ENCODE measurements around the gene TRNP1.

TRNP1 gene

DNA sequence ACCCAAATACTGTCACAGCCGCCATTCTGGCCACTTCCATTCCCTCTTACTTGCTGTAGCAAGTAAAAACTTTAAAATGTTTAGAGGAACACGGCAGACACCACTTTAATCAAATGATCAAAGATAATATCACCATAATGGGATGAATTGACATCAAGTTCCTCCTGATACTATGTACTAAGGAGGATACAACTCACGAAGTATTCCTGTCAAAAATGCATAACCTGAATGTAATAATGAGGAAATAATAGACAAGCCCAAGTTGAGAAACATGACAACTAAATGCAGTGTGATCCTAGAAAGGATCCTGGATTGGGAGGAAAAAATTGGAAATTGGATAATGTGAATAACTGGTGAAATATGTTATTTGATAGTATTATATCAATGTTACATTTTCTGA is 37.2 kb upstream of the TRNP1 start:
- Histone ChIP-seq H3K27ac (no peak overlapping the region), H3K36me3 (replicated peaks) (no peaks in the 10 kb centered on the region), H3K4me3 (ENCODE audit: low read depth, low read length) (no peak overlapping the region), H3K27me3 (replicated peaks) (peaks cover 10% of the 10 kb centered on the region)
- in situ Hi-C loops (cut with HindIII; ENCODE audit: low pct_ligation_motif_present, low sequenced_read_pairs): loop anchor here (25.0 kb wide), 1 partner anchor 106 kb away; no protein-coding TSS in a partner anchor
- no peak for DNase-seq
- TF ChIP-seq, protein P1, sequence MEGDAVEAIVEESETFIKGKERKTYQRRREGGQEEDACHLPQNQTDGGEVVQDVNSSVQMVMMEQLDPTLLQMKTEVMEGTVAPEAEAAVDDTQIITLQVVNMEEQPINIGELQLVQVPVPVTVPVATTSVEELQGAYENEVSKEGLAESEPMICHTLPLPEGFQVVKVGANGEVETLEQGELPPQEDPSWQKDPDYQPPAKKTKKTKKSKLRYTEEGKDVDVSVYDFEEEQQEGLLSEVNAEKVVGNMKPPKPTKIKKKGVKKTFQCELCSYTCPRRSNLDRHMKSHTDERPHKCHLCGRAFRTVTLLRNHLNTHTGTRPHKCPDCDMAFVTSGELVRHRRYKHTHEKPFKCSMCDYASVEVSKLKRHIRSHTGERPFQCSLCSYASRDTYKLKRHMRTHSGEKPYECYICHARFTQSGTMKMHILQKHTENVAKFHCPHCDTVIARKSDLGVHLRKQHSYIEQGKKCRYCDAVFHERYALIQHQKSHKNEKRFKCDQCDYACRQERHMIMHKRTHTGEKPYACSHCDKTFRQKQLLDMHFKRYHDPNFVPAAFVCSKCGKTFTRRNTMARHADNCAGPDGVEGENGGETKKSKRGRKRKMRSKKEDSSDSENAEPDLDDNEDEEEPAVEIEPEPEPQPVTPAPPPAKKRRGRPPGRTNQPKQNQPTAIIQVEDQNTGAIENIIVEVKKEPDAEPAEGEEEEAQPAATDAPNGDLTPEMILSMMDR (IDR thresholded peaks at IDR 0.05; ENCODE audit: low read depth, low read length, missing control alignments): no peak

DNA sequence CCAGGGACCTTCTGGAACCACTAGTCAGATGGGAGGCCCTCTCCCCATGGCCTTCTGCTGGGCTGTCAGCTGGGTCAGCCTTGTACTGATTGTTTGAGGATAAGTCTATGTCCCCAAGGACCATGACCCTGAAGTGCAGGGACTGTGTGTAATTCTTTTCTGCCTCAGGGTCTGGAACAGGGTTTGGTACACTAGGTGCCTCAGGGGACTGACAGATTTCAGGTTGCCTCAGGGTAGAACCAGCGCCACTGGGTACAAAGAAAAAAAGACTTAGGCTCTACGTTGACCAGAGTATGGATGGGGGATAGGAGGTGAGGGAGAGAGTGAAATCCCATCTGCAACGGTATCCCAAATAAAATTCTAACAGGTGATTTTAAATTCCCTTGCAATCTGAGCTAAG is 36.2 kb upstream of the TRNP1 start:
- Histone ChIP-seq H3K27ac (no peak overlapping the region), H3K4me3 (ENCODE audit: low read depth, low read length) (no peak overlapping the region), H3K36me3 (replicated peaks) (no peaks in the 10 kb centered on the region), H3K27me3 (replicated peaks) (peaks cover 10% of the 10 kb centered on the region)
- TF ChIP-seq, protein P1 (IDR thresholded peaks at IDR 0.05; ENCODE audit: low read depth, low read length, missing control alignments): no peak
- no peak for DNase-seq
- in situ Hi-C loops (cut with HindIII; ENCODE audit: low pct_ligation_motif_present, low sequenced_read_pairs): loop anchor here (25.0 kb wide), 1 partner anchor 105 kb away; no protein-coding TSS in a partner anchor

DNA sequence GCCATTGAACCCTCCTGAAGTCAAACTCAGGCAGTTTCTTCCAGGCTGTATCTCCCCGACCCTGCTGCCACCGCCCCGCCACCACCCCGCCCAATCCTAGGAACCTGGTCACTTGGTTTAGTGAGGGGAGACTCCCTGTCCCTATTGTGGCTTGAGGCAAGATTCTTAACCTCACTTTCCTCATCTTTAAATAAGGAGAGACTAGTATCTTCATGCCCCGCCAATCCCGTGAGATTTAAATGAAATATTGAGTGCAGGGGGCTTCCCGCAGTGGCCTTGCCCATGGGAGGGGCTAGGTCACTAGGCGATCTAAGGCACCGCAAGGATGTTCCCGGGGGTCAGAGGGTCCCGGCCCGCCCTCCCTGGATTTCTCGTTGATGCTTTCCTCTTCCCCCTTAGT is 34.2 kb upstream of the TRNP1 start:
- DNase-seq: no peak
- TF ChIP-seq, protein P1 (IDR thresholded peaks at IDR 0.05; ENCODE audit: low read depth, low read length, missing control alignments): no peak
- no peaks in the 10 kb centered on the region for H3K36me3 ChIP-seq (replicated peaks)
- no peak overlapping the region for H3K27ac ChIP-seq
- H3K27me3 ChIP-seq (replicated peaks): peaks cover 10% of the 10 kb centered on the region
- in situ Hi-C loops (cut with HindIII; ENCODE audit: low pct_ligation_motif_present, low sequenced_read_pairs): loop anchor here (25.0 kb wide), 1 partner anchor 103 kb away; no protein-coding TSS in a partner anchor
- H3K4me3 ChIP-seq (ENCODE audit: low read depth, low read length): no peak overlapping the region

DNA sequence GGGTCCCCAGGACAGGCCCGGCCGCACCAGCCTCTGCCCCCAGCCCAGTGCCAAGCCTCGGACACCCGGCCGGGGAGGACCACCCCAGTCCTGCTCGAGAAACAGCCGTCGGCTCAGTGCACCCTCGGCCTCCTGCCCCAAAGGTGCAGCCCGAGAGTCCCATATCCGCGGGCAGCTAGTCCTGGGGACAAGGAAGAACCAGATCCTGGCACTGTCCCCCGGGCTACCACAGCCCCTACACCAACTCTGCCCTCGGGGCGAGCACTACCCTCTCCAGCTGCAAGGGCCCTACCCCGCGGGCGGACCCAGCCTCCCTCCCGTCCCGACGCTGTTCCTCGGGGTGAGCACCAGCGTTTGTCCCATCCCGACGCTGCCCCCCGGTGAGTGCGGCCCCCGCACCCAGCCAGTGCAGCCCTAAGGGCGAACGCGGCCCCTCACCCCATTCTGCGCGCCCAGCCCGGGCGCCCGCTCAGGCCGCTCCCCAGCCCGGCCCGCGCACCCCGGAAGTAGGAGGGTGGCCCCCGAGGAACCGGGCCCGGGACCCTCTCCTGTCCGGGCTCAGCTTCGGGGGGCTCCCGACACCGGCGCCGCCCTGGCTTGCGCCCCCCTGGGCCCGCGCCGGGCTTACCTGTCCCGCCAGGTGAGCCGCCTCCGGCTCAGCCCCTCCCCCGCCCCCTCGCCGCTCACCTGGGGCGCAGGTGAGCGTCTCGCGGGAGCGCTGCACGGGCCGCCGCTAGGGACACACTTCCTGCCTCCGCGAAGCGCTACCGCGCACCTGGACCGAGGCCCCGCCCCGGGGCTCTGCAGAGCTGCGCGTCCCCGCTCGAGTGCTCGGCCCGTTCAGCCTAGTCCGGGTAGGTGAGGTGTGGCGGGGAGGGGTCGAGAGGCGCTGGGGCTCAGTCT is 33.5 kb upstream of the TRNP1 start, which contains the start of gene KDF1:
Gene KDF1, minus strand, starts transcription at position 747 of the 903 bp plus-strand sequence. CDS start 8,088 bp downstream, outside the sequence.
- TF ChIP-seq, protein P1 (IDR thresholded peaks at IDR 0.05; ENCODE audit: low read depth, low read length, missing control alignments): no peak
- no peak for DNase-seq
- Histone ChIP-seq H3K27ac (no peak within 1 kb of the TSS), H3K36me3 (replicated peaks) (no peaks in the 10 kb centered on the region), H3K27me3 (replicated peaks) (peaks cover 10% of the 10 kb centered on the region), H3K4me3 (ENCODE audit: low read depth, low read length) (peak within 1 kb of the TSS; percentile 34)
- in situ Hi-C loops (cut with HindIII; ENCODE audit: low pct_ligation_motif_present, low sequenced_read_pairs): loop anchor here (25.0 kb wide), 1 partner anchor 102 kb away; no protein-coding TSS in a partner anchor

DNA sequence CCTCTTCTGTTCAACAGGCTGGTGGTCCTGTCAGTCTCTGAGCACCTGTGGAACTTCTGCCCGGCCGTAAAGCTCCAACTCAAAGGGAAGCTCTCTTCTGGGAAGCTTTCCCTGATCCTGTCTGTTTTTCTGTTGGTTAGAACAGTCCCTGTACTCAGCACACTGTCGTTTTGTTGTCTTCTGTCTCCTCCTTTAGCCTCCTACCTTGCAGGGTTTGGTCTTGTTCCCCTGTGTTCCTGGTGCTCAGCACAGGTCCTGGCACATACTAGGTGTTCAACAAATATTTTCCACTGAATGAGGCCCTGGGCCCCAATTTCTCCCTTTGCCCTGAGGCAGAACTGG is 32.9 kb upstream of the TRNP1 start:
- Histone ChIP-seq H3K36me3 (replicated peaks) (no peaks in the 10 kb centered on the region), H3K27ac (no peak overlapping the region), H3K27me3 (replicated peaks) (peaks cover 10% of the 10 kb centered on the region), H3K4me3 (ENCODE audit: low read depth, low read length) (no peak overlapping the region)
- TF ChIP-seq, protein P1 (IDR thresholded peaks at IDR 0.05; ENCODE audit: low read depth, low read length, missing control alignments): no peak
- in situ Hi-C loops (cut with HindIII; ENCODE audit: low pct_ligation_motif_present, low sequenced_read_pairs): loop anchor here (25.0 kb wide), 1 partner anchor 102 kb away; no protein-coding TSS in a partner anchor
- DNase-seq: no peak

All from brain microvascular endothelial cell (primary cell).